Measurements from ENCODE around the gene ARHGEF6.
"Not testable (repeated sequence)": the region's sequence is repeated elsewhere in the genome, so short reads cannot be mapped to it uniquely, and the experiment has no call there.

DNA sequence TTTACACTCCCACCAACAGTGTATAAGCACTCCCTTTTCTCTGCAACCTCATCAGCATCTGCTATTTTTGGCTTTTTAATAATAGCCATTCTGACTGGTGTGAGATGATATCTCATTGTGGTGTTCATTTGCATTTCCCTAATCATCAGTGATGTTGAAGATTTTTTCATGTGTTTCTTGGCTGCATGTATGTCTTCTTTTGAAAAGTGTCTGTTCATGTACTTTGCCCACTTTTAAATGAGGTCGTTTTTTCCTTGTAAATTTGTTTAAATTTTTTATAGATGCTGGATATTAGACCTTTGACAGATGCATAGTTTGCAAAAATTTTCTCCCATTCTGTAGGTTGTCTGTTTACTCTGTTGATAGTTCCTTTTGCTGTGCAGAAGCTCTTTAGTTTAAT lies 14.4 kb upstream of the ARHGEF6 start:
- TF ChIP-seq, protein P1, sequence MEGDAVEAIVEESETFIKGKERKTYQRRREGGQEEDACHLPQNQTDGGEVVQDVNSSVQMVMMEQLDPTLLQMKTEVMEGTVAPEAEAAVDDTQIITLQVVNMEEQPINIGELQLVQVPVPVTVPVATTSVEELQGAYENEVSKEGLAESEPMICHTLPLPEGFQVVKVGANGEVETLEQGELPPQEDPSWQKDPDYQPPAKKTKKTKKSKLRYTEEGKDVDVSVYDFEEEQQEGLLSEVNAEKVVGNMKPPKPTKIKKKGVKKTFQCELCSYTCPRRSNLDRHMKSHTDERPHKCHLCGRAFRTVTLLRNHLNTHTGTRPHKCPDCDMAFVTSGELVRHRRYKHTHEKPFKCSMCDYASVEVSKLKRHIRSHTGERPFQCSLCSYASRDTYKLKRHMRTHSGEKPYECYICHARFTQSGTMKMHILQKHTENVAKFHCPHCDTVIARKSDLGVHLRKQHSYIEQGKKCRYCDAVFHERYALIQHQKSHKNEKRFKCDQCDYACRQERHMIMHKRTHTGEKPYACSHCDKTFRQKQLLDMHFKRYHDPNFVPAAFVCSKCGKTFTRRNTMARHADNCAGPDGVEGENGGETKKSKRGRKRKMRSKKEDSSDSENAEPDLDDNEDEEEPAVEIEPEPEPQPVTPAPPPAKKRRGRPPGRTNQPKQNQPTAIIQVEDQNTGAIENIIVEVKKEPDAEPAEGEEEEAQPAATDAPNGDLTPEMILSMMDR (IDR thresholded peaks at IDR 0.05) = not testable (repeated sequence)
- TF ChIP-seq POLR2A (IDR thresholded peaks at IDR 0.05) = not testable (repeated sequence)

Measured in right lobe of liver (tissue), 4 donors.